ENCODE data around the gene RIMBP2.

RIMBP2 gene

DNA sequence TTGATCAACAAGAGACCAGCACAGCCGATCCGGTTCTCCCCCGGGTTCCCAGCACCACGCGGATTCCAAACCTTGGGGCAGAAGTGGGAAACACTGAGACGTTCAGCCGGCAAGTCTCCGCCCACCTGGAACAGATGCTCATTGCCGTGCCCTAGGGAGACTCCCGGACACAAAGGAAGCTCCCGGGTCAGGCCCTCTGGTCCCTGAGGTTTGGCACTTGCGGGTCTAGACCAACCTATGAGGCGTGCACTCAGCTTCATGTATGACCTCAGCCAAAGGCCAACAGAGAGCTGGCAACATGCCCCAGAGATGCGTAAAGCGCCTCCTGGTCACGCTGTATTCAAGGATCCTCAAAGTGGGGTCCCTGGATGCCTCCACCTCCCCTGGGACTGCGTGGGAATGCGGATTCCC is 2.5 kb downstream of the RIMBP2 start:
- TF ChIP-seq, protein P1, sequence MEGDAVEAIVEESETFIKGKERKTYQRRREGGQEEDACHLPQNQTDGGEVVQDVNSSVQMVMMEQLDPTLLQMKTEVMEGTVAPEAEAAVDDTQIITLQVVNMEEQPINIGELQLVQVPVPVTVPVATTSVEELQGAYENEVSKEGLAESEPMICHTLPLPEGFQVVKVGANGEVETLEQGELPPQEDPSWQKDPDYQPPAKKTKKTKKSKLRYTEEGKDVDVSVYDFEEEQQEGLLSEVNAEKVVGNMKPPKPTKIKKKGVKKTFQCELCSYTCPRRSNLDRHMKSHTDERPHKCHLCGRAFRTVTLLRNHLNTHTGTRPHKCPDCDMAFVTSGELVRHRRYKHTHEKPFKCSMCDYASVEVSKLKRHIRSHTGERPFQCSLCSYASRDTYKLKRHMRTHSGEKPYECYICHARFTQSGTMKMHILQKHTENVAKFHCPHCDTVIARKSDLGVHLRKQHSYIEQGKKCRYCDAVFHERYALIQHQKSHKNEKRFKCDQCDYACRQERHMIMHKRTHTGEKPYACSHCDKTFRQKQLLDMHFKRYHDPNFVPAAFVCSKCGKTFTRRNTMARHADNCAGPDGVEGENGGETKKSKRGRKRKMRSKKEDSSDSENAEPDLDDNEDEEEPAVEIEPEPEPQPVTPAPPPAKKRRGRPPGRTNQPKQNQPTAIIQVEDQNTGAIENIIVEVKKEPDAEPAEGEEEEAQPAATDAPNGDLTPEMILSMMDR (IDR thresholded peaks at IDR 0.05) = no peak

DNA sequence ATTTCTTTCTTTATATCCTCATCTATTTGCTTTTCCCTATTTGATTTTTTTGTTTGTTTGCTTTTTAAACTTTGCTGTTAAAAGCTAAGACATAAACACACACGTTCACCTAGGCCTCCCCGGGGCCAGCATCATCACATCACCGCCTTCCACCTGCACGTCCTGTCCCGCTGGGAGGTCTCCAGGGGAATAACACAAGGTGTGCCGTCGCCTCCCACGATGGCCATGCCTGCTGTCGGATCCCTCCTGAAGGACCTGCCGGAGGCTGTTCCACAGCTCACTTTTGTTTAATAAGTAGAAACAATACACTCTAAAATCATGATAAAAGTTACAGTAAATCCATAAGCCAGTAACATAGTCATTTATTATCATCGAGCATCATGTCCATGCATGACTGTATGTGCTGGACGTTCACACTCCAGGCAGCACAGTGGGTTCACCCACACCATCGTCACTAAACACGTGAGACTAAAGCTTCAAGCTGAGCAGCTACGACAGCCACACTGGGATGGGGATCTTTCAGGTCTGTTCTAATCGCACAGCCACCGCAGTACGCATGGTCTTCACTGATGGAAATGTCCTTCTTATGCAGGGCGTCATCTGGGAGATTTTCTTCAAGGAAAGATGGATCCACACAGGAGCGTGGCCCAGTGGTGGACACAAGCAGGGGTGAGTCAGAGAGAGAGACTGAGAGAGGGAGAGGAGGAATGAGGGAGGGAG is 3.6 kb downstream of the RIMBP2 start:
- TF ChIP-seq, protein P1 (IDR thresholded peaks at IDR 0.05) = no peak

DNA sequence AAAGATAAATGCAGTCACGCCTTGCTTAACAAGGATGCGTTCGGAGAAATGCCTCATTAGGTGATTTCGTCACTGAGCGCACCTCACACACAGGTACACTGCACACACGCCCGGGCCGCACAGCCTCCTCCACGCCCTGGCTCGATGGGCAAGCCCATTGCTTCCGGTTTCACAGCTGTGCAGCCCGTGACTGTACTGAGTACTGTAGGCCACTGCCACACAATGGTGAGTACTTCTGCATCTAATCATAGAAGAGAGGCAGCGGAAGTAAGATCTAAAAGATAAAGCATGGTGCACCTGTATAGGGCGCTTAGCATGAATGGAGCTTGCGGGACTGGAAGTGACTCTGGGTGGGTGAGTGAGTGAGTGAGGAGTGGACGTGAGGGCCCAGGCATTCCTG is 4.3 kb downstream of the RIMBP2 start:
- TF ChIP-seq, protein P1 (IDR thresholded peaks at IDR 0.05) = no peak

DNA sequence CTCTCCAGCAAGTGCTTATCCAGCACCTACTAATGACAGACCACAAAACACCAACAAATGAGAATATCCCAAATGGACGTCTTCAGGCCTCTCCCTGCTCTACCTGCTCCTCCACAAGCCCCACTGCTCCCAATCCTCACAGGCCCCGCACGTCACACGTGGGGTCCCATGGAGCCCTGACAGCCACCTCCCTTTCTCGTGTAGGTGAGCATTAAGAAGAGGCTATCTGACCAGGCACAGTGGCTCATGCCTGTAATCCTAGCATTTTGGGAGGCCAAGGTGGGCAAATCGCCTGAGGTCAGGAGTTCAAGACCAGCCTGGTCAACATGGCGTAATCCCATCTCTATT is 5.4 kb downstream of the RIMBP2 start:
- TF ChIP-seq, protein P1 (IDR thresholded peaks at IDR 0.05) = no peak

DNA sequence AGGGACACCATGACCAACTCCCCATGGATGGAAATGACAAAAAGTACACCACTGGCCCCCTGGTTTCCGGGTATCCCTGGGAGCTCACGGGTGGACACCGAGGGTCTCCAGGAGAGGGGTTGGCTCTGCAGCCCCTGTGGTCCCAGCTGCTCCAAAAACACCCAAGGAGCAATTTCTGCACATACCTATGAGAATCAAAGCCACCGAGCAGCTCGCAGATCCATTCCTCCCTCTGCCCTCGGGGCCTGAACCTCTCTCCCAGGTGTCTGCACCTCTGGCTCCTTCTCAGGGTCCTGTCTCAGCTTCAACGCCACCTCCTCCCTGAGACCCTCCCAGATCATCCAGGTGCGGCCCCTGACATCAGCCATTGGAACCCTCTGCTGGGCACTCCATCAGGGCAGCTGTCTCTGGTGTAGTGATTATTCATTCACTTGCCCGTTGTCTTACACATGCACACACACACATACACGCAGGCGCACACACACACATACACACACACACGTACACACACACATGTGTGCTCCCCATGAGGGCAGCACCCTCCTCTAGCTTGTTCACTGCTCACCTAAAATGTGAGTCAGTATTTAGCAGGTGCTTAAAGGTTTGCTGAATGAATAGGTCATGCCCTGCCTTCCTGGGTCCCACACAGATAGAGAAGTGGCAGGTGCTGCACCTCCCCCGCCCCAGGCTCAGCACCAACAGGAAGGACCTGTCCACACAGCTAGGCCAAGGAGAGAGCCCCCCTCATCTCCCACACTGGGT is 5.9 kb downstream of the RIMBP2 start:
- TF ChIP-seq, protein P1 (IDR thresholded peaks at IDR 0.05) = no peak

DNA sequence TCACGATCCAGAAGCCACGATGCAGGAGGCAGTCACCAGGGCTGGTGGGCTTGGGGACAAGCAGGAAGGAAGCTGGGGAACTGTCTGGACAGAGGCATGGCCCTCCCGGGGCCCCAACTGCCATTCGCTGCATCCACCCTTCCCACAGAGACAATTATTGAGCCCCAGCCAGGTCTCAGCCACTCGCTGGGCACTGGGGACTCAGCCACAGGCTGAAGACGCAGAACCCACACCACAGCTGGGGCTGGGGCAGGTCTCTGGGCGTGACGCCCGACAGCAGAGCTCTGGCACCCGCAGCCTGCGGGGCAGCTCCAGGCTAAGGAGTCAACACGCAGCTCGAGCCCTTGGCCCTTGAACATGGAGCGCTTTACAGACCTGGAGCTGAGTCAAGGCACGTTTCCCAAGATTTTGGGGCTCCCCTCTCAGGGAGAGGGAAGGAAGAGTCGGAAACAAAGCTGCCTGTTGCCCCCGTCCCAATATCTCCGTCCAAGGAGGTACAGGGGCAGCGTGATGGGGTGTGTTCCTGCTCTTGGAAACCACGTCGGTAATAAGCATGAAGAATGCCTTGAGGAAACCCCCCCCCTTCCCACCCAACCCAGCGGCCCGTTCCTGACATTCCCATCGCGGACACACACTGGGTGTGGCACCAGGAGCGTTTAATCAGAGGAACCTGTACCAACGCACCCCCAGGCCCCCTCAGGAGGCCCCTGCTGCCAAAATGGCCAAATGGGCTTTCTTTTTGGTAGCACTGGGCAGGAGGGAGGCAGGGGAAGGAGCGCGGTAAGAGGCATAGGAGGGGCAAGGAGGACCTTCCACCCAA is 6.7 kb downstream of the RIMBP2 start:
- TF ChIP-seq, protein P1 (IDR thresholded peaks at IDR 0.05) = no peak

DNA sequence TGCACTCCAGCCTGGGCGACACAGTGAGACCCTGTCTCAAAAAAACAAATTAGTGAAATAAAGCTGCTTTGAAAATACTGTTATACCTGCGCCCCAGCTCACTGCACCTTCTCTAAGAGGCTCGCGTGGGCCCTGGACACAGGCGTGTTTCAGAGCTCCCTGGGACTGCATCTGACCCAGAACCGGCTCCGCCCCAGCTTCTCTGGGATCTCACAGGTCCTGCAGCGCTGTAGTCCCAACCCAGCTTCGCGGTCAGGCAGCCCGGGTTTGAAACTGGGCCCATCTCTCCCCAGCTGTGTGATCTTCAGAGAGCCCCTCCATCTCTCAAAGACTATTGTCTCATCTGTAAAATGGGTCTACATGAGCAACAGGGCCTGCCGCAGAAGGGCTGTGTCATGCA is 7.5 kb downstream of the RIMBP2 start:
- TF ChIP-seq, protein P1 (IDR thresholded peaks at IDR 0.05) = no peak

All from LNCAP (cell line).